Measurements from ENCODE around the gene ARHGEF10L.
A peak's percentile ranks its signal among the peaks of the same experiment; 100 is the strongest.

Gene ARHGEF10L

DNA sequence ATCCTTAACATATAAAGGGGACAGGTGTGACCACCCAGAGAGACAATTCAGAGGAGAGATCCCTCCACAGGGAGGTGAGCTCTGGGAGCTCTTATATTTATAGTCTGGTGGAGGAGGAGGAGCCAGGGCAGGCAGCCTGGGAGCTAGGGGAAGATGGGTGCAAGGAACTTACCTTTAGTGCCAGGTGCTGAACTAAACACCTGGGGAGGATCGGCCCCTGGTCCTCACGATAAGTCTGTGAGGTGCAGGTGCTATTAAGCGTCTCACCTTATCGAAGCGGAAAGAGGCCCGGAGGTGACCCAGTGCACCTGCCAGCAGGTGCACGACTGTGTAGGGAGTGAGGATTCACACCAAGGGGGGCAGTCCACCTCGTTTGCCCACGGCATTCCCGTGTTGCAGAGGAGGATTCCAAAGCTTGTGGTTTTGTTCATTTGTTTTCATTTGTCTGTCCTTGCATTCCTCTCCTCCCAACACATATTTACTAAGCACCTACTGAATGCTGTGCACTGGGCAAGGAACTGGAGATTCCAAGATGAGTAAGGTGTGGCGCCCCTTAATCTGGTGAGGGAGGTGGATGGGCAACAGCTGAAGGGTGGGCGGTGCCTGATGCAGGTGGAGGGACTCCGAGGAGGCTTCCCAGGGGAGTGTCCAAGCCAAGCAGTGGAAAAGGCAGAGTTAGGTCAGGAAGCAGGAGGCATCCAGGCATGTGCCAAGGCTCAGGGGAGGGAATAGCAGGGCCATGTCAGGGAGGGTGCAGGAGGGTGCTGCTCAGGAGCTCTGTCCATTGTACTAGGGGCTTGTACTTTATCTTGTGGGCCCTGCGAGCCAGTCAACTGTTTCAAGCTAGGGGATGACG lies 11.5 kb downstream of the ARHGEF10L start:
- peak; percentile 60 for DNase-seq (ENCODE audit: low read depth)

- peak; percentile 82 for DNase-seq (ENCODE audit: low read depth)
Measured at GRCh38 chr1:17551755-17552234, 12.3 kb downstream of the ARHGEF10L start.

- DNase-seq (ENCODE audit: low read depth) = peak; percentile 94
Measured at GRCh38 chr1:17553975-17554700, 14.6 kb downstream of the ARHGEF10L start.

GRCh38 chr1:17554954-17555353 lies 15.5 kb downstream of the ARHGEF10L start:
- DNase-seq (ENCODE audit: low read depth) = no peak

DNA sequence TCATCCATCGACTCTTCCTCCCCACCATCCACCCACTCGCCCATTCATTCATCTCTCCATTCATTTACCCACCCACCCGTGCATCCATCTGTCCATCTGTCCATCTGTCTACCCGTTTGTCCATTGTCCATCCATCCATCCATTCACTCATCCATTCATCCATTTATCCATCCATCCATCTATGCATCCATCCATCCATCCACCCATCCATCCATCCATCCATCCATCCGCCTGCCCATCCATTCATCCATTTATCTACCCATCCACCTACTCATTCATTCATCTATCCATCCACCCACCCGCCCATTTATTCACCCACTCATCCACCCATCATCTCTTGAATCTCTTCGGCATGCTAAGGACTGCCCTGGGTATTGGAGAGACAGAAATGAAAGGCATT lies 18.5 kb downstream of the ARHGEF10L start:
- DNase-seq (ENCODE audit: low read depth) = no peak

DNA sequence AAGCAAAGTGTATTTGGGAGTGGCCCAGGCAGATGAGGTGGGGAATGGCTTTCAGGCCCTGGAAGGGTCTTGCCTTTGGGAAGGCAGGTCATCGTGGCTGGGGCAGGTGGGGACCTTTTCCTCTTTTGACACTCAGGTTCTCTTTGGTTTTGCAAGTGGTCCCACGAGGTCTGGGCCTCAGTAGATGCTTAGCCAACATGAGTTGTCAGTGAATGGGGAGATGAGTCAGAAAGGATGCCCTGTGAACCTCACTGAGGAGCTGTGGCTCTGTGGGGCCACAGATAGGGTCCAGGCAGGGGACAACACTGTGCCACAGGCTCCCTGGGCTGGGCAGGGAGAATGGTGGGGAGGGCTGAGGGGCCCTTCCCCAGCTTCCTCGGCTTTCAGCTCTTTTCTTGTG lies 19.0 kb downstream of the ARHGEF10L start:
- DNase-seq (ENCODE audit: low read depth) = no peak

DNA sequence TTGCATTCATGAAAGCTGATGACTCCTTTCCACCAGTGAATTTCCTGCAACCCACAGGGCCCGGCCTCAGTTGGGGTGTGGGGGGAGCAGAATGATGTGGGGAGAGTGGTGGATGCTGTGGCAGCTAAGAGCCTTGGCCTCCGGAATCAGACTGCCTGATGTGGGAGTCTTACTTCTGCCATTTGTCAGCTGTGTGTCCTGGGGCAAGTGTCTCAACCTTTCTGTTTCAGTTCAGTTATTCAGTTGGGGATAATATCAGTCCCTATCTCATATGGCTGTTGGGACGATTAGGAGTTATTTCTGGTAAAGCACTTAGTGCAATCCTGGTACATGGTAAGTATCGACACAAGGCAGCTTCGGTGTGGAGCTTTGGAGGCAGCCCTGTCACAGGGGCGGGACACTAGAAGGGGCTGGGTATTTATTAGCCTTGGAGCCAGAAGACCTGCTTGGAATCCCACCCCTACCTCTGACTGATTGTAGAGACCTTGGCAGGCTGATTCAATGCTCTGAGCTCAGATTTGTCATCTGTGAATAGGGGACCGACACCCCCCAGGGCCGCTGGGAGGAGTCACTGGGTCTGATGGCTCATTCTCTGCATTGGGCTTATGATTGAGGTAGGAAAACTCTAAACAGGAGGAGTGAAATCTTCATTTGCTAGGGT lies 19.6 kb downstream of the ARHGEF10L start:
- DNase-seq (ENCODE audit: low read depth) = peak; percentile 20

GRCh38 chr1:17559615-17560419 lies 20.3 kb downstream of the ARHGEF10L start:
- DNase-seq (ENCODE audit: low read depth) = no peak

DNA sequence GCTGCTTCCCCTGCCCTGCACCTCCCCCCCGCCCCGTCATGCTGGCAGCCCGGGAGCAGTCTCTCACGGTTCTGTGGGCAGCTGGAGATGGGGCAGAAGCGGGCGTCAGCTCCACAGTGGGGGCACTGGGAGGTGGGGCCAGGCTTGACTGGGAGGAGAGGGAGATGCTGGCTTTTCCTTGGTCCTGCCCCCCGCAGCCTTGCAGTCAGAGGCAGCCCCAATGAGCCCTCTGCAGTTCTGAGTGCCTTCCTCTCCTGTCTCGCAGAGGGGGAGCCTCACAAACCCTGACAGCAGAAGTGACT lies 21.7 kb downstream of the ARHGEF10L start:
- DNase-seq (ENCODE audit: low read depth) = no peak

DNA sequence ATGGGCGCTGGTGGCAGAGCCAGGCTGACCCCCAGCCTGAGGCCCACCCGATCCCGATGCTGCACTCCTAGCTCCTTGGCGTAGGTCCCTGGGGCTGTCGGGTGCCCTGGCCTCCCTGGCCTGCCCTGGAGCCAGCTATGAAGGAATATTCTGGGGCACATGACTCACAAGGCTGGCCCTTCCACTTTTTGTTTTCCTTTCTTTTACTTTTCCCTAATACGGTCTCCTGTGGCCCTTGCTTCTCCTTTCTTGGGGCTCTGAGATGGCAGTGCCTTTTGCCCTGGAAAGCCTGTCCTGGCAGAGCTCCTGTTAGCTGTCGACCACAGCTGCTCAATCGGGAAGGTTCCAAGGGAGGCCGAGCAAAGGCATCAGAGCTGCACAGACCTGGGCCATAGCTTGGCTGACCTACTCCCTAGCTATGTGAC lies 22.1 kb downstream of the ARHGEF10L start:
- peak; percentile 83 for DNase-seq (ENCODE audit: low read depth)

DNA sequence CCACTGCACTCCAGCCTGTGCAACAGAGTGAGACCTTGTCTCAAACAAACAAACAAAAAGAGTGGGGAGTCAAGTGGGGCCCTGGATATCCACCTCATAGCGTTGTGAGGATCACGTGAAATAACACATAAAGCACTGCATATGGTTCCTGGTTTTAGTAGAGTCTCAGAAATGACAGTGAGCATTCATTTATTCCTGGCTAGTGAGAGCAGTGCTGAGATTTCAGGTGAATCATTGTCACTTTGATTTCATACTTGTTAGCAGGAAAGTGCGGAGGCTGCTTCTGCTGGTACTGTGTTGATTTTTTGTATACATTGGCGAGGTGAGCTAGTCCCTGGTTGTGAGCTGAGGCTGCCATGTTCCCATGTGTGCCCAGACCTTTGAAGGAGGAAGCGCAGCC lies 22.9 kb downstream of the ARHGEF10L start:
- DNase-seq (ENCODE audit: low read depth) = no peak

- DNase-seq (ENCODE audit: low read depth) = no peak
Measured at GRCh38 chr1:17563494-17564281, 24.2 kb downstream of the ARHGEF10L start.

- no peak for DNase-seq (ENCODE audit: low read depth)
Measured at GRCh38 chr1:17564458-17565393, 25.2 kb downstream of the ARHGEF10L start.

GRCh38 chr1:17565461-17566252 lies 26.2 kb downstream of the ARHGEF10L start:
- no peak for DNase-seq (ENCODE audit: low read depth)

GRCh38 chr1:17566417-17566816 lies 26.9 kb downstream of the ARHGEF10L start:
- DNase-seq (ENCODE audit: low read depth) = no peak

DNA sequence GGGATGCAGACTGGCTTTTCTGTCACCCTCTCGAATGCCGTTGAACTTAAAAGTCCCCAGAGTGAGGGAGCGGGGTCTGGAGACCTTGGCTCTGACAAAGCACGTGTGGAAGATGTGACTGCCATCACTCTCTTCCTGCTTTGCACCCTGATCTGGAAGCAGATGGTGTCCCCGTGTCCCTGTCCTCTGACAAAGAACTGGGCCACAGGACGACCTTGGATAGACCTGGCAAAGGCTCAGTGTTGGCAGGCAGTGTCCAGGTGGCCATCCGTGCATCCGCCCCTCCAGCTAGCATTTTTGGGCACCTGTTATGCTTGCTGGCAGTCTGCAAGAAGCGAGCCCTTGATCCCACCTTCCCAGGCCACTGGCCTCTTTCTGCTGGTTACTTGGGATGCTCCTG lies 27.4 kb downstream of the ARHGEF10L start:
- DNase-seq (ENCODE audit: low read depth) = no peak

DNA sequence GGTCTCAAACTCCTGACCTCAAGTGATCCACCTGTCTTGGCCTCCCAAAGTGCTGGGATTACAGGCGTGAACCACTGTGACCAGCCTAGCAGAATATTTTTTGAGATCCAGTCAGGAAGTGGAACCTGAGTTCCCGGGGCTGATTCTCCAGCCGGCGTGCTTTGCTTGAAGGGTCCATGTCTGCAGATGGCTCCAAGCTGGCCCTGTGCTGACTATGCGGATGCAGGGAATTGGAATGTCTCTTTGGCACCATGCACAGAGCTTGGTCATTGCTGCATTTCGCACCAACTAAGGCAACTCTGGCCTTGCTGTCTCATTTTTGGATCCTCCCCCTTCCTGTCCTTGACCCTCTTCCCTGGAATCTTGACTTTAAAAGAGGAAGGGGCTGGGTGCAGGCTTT lies 28.1 kb downstream of the ARHGEF10L start:
- DNase-seq (ENCODE audit: low read depth) = peak; percentile 85

DNA sequence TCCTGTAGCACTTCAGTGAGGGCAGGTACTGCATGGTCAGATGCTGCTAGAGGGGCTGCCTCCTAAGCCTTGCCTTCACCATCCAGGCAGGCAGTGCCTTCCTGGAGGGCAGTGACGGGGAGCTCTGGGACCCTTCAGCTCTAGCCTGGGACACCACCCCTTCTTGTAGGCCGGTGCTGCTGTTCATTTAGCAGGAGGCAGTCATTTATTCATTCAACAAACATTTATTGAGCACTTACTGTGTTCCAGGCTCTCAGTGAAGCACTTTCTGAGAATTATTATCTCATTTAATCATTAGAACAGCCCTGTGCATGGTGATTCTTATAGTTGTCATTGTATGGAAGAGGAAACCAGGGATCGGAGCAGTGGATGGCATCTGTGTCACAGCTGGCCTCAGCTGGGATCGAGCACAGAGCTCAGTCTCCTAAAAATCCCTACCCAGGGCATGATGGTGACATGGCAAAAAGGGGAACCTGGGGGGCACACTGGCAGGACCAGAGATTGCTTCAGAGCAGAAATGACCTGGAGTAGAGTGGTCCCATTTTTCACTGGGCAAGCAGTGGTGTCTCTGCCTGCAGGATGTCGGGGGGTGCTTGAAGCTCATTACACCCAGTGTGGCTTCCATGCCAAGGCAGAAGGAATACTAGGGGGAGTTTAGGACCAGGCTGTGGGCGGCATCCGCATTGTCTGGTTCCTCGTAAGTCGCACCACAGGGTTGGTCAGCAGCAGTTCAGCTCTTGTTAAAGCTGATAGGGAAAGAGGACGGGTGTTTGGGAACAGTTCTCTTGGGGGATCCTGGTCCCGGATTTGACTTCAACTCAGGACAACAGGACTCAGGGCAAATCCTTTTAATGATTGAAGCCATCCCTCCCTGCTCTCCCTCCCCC lies 28.8 kb downstream of the ARHGEF10L start:
- DNase-seq (ENCODE audit: low read depth) = no peak

Data from EH (cell line).